ENCODE results near the gene MFAP2. TPM values are rescaled to one million over a fixed set of nuclear protein-coding genes. Genes with fewer than 3 reads are reported as not detected.

MFAP2 gene
- total RNA-seq, 4 donors from 2014 or later, result 5.4 to 21.7 (median 10.2) TPM

DNA sequence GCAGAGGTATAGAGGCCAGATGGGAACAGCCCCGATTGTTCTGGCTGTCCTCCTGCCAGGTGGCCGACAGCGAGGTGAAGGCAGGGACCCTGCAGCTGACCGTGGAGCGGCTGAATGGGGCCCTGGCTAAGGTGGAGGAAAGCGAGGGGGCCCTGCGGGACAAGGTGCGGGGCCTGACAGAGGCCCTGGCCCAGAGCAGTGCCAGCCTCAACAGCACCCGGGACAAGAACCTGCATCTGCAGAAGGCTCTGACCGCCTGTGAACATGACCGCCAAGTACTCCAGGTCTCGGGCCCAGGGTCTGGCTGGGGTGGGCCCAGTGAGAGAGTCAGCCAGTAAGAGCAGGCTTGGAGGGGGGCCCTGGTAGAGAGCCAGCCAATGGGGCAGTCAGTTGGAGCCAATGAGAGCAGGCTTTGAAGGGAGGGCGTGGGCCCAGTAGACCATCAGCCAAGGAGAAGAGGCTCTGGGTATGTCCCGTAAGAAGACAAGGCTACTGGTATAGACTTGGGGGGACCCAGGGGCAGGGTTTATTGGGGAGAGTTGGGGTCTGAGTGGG is 11.3 kb downstream of the MFAP2 start:
- H3K27me3 ChIP-seq, result no peaks in the 10 kb centered on the region
- H3K27ac ChIP-seq (replicated peaks in 1 of 4), result no peak overlapping the region
- no peaks in the 10 kb centered on the region for H3K9me3 ChIP-seq
- TF ChIP-seq, protein P1, sequence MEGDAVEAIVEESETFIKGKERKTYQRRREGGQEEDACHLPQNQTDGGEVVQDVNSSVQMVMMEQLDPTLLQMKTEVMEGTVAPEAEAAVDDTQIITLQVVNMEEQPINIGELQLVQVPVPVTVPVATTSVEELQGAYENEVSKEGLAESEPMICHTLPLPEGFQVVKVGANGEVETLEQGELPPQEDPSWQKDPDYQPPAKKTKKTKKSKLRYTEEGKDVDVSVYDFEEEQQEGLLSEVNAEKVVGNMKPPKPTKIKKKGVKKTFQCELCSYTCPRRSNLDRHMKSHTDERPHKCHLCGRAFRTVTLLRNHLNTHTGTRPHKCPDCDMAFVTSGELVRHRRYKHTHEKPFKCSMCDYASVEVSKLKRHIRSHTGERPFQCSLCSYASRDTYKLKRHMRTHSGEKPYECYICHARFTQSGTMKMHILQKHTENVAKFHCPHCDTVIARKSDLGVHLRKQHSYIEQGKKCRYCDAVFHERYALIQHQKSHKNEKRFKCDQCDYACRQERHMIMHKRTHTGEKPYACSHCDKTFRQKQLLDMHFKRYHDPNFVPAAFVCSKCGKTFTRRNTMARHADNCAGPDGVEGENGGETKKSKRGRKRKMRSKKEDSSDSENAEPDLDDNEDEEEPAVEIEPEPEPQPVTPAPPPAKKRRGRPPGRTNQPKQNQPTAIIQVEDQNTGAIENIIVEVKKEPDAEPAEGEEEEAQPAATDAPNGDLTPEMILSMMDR (IDR thresholded peaks at IDR 0.05), result no peak
- TF ChIP-seq POLR2AphosphoS5 (IDR thresholded peaks at IDR 0.05), result no peak
- no peak for TF ChIP-seq POLR2A (IDR thresholded peaks at IDR 0.05; ENCODE audit: low read depth)
- no peak for TF ChIP-seq EP300 (IDR thresholded peaks at IDR 0.05)
- 89% methylated on average over 14 of the region's 14 CpGs for WGBS
- intact Hi-C loops (cut with DNase I), result no loop called here
- H3K4me1 ChIP-seq, result peaks cover 5 to 26% (median 19%) of the 10 kb centered on the region in 4 donors
- H3K36me3 ChIP-seq, result peaks cover 5 to 59% (median 36%) of the 10 kb centered on the region in 4 donors
- no peak for DNase-seq (ENCODE audit: extremely low spot score)
- no peak overlapping the region for H3K4me3 ChIP-seq

DNA sequence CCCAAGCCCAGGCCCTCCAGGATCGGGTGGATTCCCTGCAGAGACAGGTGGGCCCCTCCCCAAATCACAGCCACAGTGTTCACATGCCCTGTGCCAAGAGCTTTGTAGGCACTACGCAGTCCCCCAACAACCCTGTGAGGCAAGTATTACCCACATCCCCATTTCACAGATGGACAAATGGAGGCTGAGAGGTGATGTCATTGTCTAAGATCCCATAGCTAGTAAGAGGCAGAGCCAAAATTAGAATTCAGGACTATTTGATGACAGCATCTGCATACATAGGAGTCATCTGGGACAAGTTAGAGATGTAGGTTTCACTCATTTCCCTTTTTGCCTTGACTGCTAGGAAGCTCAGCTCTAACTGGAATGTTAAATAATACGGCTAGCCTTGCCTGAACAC is 12.0 kb downstream of the MFAP2 start:
- Histone ChIP-seq H3K36me3 (peaks cover 5 to 59% (median 36%) of the 10 kb centered on the region in 4 donors), H3K9me3 (no peaks in the 10 kb centered on the region), H3K4me3 (no peak overlapping the region), H3K27me3 (no peaks in the 10 kb centered on the region), H3K4me1 (peaks cover 5 to 31% (median 21%) of the 10 kb centered on the region in 4 donors), H3K27ac (replicated peaks in 1 of 4) (no peak overlapping the region)
- intact Hi-C loops (cut with DNase I), result no loop called here
- 90% methylated on average over 3 of the region's 3 CpGs for WGBS
- TF ChIP-seq EP300 (IDR thresholded peaks at IDR 0.05), result no peak
- TF ChIP-seq POLR2A (IDR thresholded peaks at IDR 0.05; ENCODE audit: low read depth), result no peak
- TF ChIP-seq, protein P1 (IDR thresholded peaks at IDR 0.05), result no peak
- TF ChIP-seq POLR2AphosphoS5 (IDR thresholded peaks at IDR 0.05), result no peak
- no peak for DNase-seq (ENCODE audit: extremely low spot score)

DNA sequence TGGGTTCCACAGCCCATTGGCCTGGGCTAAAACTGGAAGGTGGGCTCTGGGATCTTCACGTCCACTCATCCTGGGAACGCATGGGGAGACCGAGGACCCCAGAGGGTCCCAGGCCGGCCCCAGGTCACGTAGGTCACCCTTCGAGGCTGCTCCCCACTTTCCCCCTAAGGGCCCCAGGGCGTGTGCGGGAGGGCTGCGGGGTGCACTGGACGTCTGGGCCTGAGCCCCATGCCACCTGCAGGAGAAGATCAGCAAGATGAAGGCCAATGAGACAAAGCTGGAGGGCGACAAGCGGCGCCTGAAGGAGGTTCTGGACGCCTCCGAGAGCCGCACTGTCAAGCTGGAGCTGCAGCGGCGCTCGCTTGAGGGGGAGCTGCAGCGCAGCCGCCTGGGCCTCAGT is 12.5 kb downstream of the MFAP2 start:
- no peak for DNase-seq (ENCODE audit: extremely low spot score)
- H3K27me3 ChIP-seq, result no peaks in the 10 kb centered on the region
- H3K4me3 ChIP-seq, result no peak overlapping the region
- H3K36me3 ChIP-seq, result peaks cover 5 to 59% (median 36%) of the 10 kb centered on the region in 4 donors
- peaks cover 5 to 34% (median 22%) of the 10 kb centered on the region in 4 donors for H3K4me1 ChIP-seq
- intact Hi-C loops (cut with DNase I), result no loop called here
- no peak overlapping the region for H3K27ac ChIP-seq (replicated peaks in 1 of 4)
- no peaks in the 10 kb centered on the region for H3K9me3 ChIP-seq
- 98% methylated on average over 7 of the region's 21 CpGs for WGBS
- TF ChIP-seq, protein P1 (IDR thresholded peaks at IDR 0.05), result no peak
- TF ChIP-seq POLR2AphosphoS5 (IDR thresholded peaks at IDR 0.05), result no peak
- TF ChIP-seq POLR2A (IDR thresholded peaks at IDR 0.05; ENCODE audit: low read depth), result no peak
- TF ChIP-seq EP300 (IDR thresholded peaks at IDR 0.05), result no peak

DNA sequence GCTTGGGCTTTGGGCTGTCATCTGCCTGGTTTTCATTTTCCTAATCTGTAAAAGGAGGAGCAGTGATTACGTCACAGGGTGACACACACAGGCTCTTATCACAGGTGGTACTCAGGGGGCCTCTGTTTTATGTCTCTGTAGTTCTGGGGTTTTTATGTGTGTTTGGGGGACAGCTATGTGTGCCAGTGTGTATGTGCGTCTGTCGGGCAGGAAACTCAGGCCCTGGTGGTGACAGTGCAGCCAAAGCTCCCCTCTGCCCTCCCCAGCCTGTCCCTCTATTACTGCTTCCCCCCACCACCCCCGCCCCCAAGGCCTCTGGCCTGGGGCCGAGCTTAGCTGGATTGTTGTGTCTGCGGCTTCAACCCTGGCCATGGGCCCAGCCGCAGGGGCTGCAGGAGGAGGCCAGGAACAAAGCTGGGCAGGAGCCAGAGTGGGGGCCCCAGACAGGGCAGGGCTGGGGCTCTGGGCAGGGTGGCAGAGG is 13.3 kb downstream of the MFAP2 start:
- peaks cover 5 to 30% (median 21%) of the 10 kb centered on the region in 4 donors for H3K4me1 ChIP-seq
- H3K27me3 ChIP-seq, result no peaks in the 10 kb centered on the region
- WGBS, result 7% methylated on average over 7 of the region's 7 CpGs
- no peak overlapping the region for H3K27ac ChIP-seq (replicated peaks in 1 of 4)
- H3K4me3 ChIP-seq, result no peak overlapping the region
- intact Hi-C loops (cut with DNase I), result no loop called here
- TF ChIP-seq, protein P1 (IDR thresholded peaks at IDR 0.05), result no peak
- TF ChIP-seq POLR2AphosphoS5 (IDR thresholded peaks at IDR 0.05) (no peak), EP300 (IDR thresholded peaks at IDR 0.05) (no peak), POLR2A (IDR thresholded peaks at IDR 0.05; ENCODE audit: low read depth) (no peak)
- no peaks in the 10 kb centered on the region for H3K9me3 ChIP-seq
- peaks cover 5 to 59% (median 36%) of the 10 kb centered on the region in 4 donors for H3K36me3 ChIP-seq
- no peak for DNase-seq (ENCODE audit: extremely low spot score)
